HL-60 (cell line): Measurements from ENCODE around the gene INPP5E.

ENCODE experiments used
- CTCF ChIP-seq: IDR thresholded peaks from one replicate; pipeline ENCODE4 v1.5.1; 2011; ENCODE audit warnings: low read length, control low read depth, inconsistent platforms; ENCODE audit not compliant: insufficient read depth
- POLR2AphosphoS5 ChIP-seq: IDR thresholded peaks from 2 replicates; pipeline ENCODE4 v1.6.1; 2012; ENCODE audit warnings: low read depth
- REST ChIP-seq: IDR thresholded peaks from 2 replicates; pipeline ENCODE4 v1.6.1; 2012; ENCODE audit warnings: low read depth; ENCODE audit not compliant: insufficient replicate concordance
- SPI1 ChIP-seq: IDR thresholded peaks from 2 replicates; pipeline ENCODE4 v1.6.1; 2012; ENCODE audit warnings: low read depth, mild to moderate bottlenecking, borderline replicate concordance

GRCh38 chr9:136482046-136482792 lies 42.6 kb upstream of the INPP5E start:
- TF ChIP-seq SPI1 = no peak
- no peak for TF ChIP-seq CTCF
- no peak for TF ChIP-seq POLR2AphosphoS5
- TF ChIP-seq REST = no peak
